GM12878 (cell line): Measurements from ENCODE around the gene ZNF385A. TPM values are rescaled to one million over a fixed set of nuclear protein-coding genes. Genes with fewer than 3 reads are reported as not detected.

Experiments
- ATAC-seq: fragments of 200-7000 bp; cut with Tn5 transposase; 3 replicates; pipeline ENCODE4 v1.9.1; 2020; ENCODE audit warnings: mild to moderate bottlenecking, moderate library complexity
- BruUV-seq: library from RNA; stranded (reverse); fragments of 400-500 nt; replicated peaks from 2 replicates; lab custom pipeline; 2021; lab: Mats Ljungman, UMichigan
- CTCF ChIA-PET: fragments of 300-600 bp; sonication (Branson Sonifier 250); formaldehyde crosslinking; extraction: SDS; loops from one replicate; lab custom pipeline; 2021; ENCODE audit warnings: inconsistent platforms; lab: Yijun Ruan, JAX
- POLR2A ChIA-PET: fragments of 350-600 bp; formaldehyde crosslinking; extraction: SDS; loops from one replicate; lab custom pipeline; 2021; ENCODE audit warnings: inconsistent platforms; lab: Charles Lee
- RAD21 ChIA-PET: fragments of 300-600 bp; sonication (Branson Sonifier 250); formaldehyde crosslinking; loops from one replicate; lab custom pipeline; 2023; ENCODE audit warnings: antibody characterized with exemption; ENCODE audit not compliant: unreplicated experiment; lab: Charles Lee
- SMC1A ChIA-PET: fragments of 300-600 bp; sonication (Branson Sonifier 250); formaldehyde crosslinking; loops from one replicate; lab custom pipeline; 2023; ENCODE audit not compliant: unreplicated experiment, uncharacterized antibody; lab: Charles Lee
- DNase-seq: peaks from one replicate; pipeline ENCODE4 v3.0.0-alpha.2; 2011; ENCODE audit warnings: low read depth, low spot score
- FAIRE-seq: peaks from 3 replicates; lab custom pipeline; 2011; peaks lifted over from hg19 to GRCh38; lab: Jason Lieb, UNC
- H2AFZ ChIP-seq: 2 replicates; pipeline ENCODE4 v1.6.0; 2011; ENCODE audit warnings: low read depth, low read length, control low read depth; ENCODE audit not compliant: control insufficient read depth
- H3K27ac ChIP-seq: 2 replicates; pipeline ENCODE4 v1.5.1; 2011; ENCODE audit warnings: control low read depth; ENCODE audit not compliant: control insufficient read depth, insufficient read depth
- H3K27me3 ChIP-seq, 2 experiments: replicated peaks in 1 of 2; 2 replicates each; pipeline versions ENCODE4 v1.6.0 to v1.6.1; 2011; ENCODE audit warnings: low read length in 1 of 2; ENCODE audit not compliant: control insufficient read depth in 2 of 2, insufficient read depth in 2 of 2
- H3K36me3 ChIP-seq, 2 experiments: 2 replicates each; pipeline ENCODE4 v1.5.1; 2011; ENCODE audit warnings: low read length in 1 of 2; ENCODE audit not compliant: control insufficient read depth in 2 of 2, insufficient read depth in 2 of 2
- H3K4me1 ChIP-seq: 2 replicates; pipeline ENCODE4 v1.6.1; 2011; ENCODE audit warnings: mild to moderate bottlenecking, low read length, moderate library complexity, mixed read lengths; ENCODE audit not compliant: control insufficient read depth, insufficient read depth
- H3K4me2 ChIP-seq: 2 replicates; pipeline ENCODE4 v1.6.0; 2011; ENCODE audit warnings: control low read depth; ENCODE audit not compliant: control insufficient read depth, insufficient read depth
- H3K4me3 ChIP-seq: fragments of 200-600 bp; sonication (generic); 2 replicates; pipeline ENCODE4 v1.5.1; 2016
- H3K79me2 ChIP-seq: 2 replicates; pipeline ENCODE4 v1.6.0; 2011; ENCODE audit warnings: low read length; ENCODE audit not compliant: control insufficient read depth, insufficient read depth
- H3K9ac ChIP-seq: 2 replicates; pipeline ENCODE4 v1.8.0; 2011; ENCODE audit warnings: low read length, control low read depth, mixed read lengths; ENCODE audit not compliant: control insufficient read depth, insufficient read depth
- H3K9me3 ChIP-seq: replicated peaks from 3 replicates; pipeline ENCODE4 v1.5.1; 2011; ENCODE audit warnings: mild to moderate bottlenecking, low read length; ENCODE audit not compliant: control insufficient read depth, insufficient read depth
- H4K20me1 ChIP-seq: 2 replicates; pipeline ENCODE4 v1.6.0; 2011; ENCODE audit not compliant: control insufficient read depth, insufficient read depth
- ATF3 ChIP-seq: IDR thresholded peaks from 2 replicates; pipeline ENCODE4 v1.6.1; 2011; ENCODE audit warnings: low read depth, mild to moderate bottlenecking, low read length, moderate library complexity, borderline replicate concordance; ENCODE audit errors: extremely low read depth
- HCFC1 ChIP-seq: fragments of 150-350 bp; IDR thresholded peaks from 2 replicates; pipeline ENCODE4 v1.6.1; 2014; ENCODE audit warnings: low read length
- IKZF1 ChIP-seq: fragments of 450-650 bp; conservative IDR thresholded peaks from 2 replicates; pipeline ENCODE4 v1.6.1; 2017; ENCODE audit warnings: antibody characterized with exemption, mild to moderate bottlenecking
- LARP7 ChIP-seq: fragments of 450-650 bp; IDR thresholded peaks from 2 replicates; pipeline ENCODE4 v1.6.1; 2017; ENCODE audit warnings: mild to moderate bottlenecking
- MYC ChIP-seq: IDR thresholded peaks from 2 replicates; pipeline ENCODE4 v1.6.1; 2011; ENCODE audit warnings: mild to moderate bottlenecking, low read length, moderate library complexity, inconsistent platforms; ENCODE audit not compliant: insufficient read depth, insufficient replicate concordance, insufficient read length, severe bottlenecking
- NFXL1 ChIP-seq: fragments of 450-650 bp; IDR thresholded peaks from 2 replicates; pipeline ENCODE4 v1.6.1; 2017; ENCODE audit warnings: antibody characterized with exemption, mild to moderate bottlenecking, borderline replicate concordance
- PKNOX1 ChIP-seq: fragments of 450-650 bp; IDR thresholded peaks from 2 replicates; pipeline ENCODE4 v1.6.1; 2016; ENCODE audit warnings: mild to moderate bottlenecking
- POLR2A ChIP-seq: IDR thresholded peaks from 2 replicates; pipeline ENCODE4 v1.6.1; 2011; ENCODE audit warnings: low read depth, mild to moderate bottlenecking, low read length
- SMARCA5 ChIP-seq: fragments of 450-650 bp; IDR thresholded peaks from 2 replicates; pipeline ENCODE4 v1.6.1; 2017; ENCODE audit warnings: mild to moderate bottlenecking
- SPI1 ChIP-seq: IDR thresholded peaks from 2 replicates; pipeline ENCODE4 v1.6.1; 2011; ENCODE audit warnings: low read depth, mild to moderate bottlenecking, low read length, moderate library complexity, borderline replicate concordance; ENCODE audit not compliant: insufficient read depth
- TCF12 ChIP-seq: IDR thresholded peaks from 2 replicates; pipeline ENCODE4 v1.6.1; 2011; ENCODE audit warnings: low read depth, mild to moderate bottlenecking, low read length
- WGBS: methylation state at CpG from one replicate; pipeline ENCODE4 v1.1.6; 2016; ENCODE audit warnings: low lambda C conversion rate; ENCODE audit not compliant: insufficient replicate concordance, insufficient coverage; ENCODE audit errors: missing lambda C conversion rate; 5-methylcytosine and 5-hydroxymethylcytosine counted together
- in situ Hi-C: fragments of 300-500 bp; cut with MboI; formaldehyde crosslinking; loops from 9 replicates; pipeline ENCODE4 v1.14.3; 2018; ENCODE audit warnings: mixed read lengths
- intact Hi-C: fragments of 100-400 bp; cut with micrococcal nuclease; formaldehyde crosslinking; loops from one replicate; pipeline ENCODE4 v1.14.2; 2022; ENCODE audit not compliant: unreplicated experiment
- polyA plus RNA-seq, 11 experiments: library from polyadenylated mRNA; depleted of rRNA in 4 of 11; unstranded in 6 of 11; stranded (reverse) in 5 of 11; fragments of >200 nt; fragmentation: Nextera tagmentation in 4 of 11; fragmentation: Illumina TruSeq in 1 of 11; extraction: Ambion mirVana in 4 of 11; extraction: Trizol in 1 of 11; gene quantifications; 1 replicate in 1 of 11; 2 replicates in 10 of 11; pipeline versions ENCODE4 v1.2.1 to v1.2.3, GENCODE V29; 2011 to 2016; ENCODE audit warnings: inconsistent platforms in 2 of 11, missing spikeins in 2 of 11, low read depth in 1 of 11
- total RNA-seq, 4 experiments: library from RNA; depleted of rRNA in 3 of 4; stranded (reverse); fragments of >200 nt in 3 of 4; fragmentation: Illumina TruSeq in 1 of 4; extraction: Trizol in 1 of 4; gene quantifications; 2 replicates each; pipeline versions ENCODE4 v1.2.1 to v1.2.3, GENCODE V29; 2013 to 2021
- TF ChIP-seq, protein P1 (sequence below): IDR thresholded peaks from 2 replicates; pipeline ENCODE4 v1.6.1; 2012; ENCODE audit warnings: improper control_type of control experiment, low read depth, low read length; ENCODE audit not compliant: insufficient replicate concordance

Gene ZNF385A
- total and polyA plus RNA-seq, 10 of the 15 experiments (the other 5 are each of a cell fraction or from before 2014, with no cell fraction given), result 0.26 to 26.1 (median 4.9) TPM

DNA sequence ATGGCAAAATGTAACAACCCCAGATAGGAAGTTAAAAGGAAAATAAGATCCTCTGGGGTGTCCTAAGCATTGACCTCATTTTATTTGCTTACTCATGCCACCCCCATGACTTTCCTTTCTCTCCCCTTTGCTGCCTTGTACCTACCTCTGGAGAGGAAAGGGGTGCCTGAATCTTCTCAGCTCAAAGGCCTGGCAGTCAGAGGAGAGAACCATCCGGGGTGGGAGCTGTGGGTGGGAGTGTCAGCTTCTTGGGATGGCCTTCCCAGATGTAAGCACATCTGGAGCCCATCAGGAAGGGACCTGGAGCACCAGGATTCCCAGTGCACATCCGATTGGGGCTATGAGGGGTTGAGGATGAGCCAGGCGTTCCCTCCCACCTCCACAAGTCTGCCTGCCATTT is 39.7 kb upstream of the ZNF385A start:
- Histone ChIP-seq H3K4me2 (no peak overlapping the region), H3K9me3 (no peaks in the 10 kb centered on the region), H3K4me3 (no peak overlapping the region), H3K9ac (no peak overlapping the region), H3K79me2 (no peaks in the 10 kb centered on the region), H4K20me1 (no peaks in the 10 kb centered on the region), H3K4me1 (no peaks in the 10 kb centered on the region), H3K27me3 (peaks cover 7 to 18% of the 10 kb centered on the region in 2 experiments), H3K27ac (no peak overlapping the region), H2AFZ (no peak overlapping the region), H3K36me3 (no peaks in the 10 kb centered on the region)
- POLR2A ChIA-PET, result interaction anchor here (0.6 to 1.5 kb wide), 5 partner anchors 9 to 1440 kb away, joined by 3 to 9 read pairs (median 5); no protein-coding TSS in a partner anchor
- intact Hi-C loops (no loop called here), in situ Hi-C loops (no loop called here)
- BruUV-seq, result no TSS peak
- TF ChIP-seq, protein P1, sequence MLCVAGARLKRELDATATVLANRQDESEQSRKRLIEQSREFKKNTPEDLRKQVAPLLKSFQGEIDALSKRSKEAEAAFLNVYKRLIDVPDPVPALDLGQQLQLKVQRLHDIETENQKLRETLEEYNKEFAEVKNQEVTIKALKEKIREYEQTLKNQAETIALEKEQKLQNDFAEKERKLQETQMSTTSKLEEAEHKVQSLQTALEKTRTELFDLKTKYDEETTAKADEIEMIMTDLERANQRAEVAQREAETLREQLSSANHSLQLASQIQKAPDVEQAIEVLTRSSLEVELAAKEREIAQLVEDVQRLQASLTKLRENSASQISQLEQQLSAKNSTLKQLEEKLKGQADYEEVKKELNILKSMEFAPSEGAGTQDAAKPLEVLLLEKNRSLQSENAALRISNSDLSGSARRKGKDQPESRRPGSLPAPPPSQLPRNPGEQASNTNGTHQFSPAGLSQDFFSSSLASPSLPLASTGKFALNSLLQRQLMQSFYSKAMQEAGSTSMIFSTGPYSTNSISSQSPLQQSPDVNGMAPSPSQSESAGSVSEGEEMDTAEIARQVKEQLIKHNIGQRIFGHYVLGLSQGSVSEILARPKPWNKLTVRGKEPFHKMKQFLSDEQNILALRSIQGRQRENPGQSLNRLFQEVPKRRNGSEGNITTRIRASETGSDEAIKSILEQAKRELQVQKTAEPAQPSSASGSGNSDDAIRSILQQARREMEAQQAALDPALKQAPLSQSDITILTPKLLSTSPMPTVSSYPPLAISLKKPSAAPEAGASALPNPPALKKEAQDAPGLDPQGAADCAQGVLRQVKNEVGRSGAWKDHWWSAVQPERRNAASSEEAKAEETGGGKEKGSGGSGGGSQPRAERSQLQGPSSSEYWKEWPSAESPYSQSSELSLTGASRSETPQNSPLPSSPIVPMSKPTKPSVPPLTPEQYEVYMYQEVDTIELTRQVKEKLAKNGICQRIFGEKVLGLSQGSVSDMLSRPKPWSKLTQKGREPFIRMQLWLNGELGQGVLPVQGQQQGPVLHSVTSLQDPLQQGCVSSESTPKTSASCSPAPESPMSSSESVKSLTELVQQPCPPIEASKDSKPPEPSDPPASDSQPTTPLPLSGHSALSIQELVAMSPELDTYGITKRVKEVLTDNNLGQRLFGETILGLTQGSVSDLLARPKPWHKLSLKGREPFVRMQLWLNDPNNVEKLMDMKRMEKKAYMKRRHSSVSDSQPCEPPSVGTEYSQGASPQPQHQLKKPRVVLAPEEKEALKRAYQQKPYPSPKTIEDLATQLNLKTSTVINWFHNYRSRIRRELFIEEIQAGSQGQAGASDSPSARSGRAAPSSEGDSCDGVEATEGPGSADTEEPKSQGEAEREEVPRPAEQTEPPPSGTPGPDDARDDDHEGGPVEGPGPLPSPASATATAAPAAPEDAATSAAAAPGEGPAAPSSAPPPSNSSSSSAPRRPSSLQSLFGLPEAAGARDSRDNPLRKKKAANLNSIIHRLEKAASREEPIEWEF, result no peak
- no peak for TF ChIP-seq MYC
- TF ChIP-seq POLR2A, result no peak
- TF ChIP-seq LARP7, result no peak
- TF ChIP-seq IKZF1, result no peak
- no peak for TF ChIP-seq HCFC1
- no peak for TF ChIP-seq SMARCA5
- TF ChIP-seq ATF3, result no peak
- TF ChIP-seq NFXL1, result no peak
- no peak for TF ChIP-seq TCF12
- TF ChIP-seq PKNOX1, result no peak
- TF ChIP-seq SPI1, result no peak
- SMC1A ChIA-PET, result interaction anchor here (0.6 to 1.8 kb wide), 4 partner anchors 9 to 25 kb away, joined by 3 to 8 read pairs (median 4); no protein-coding TSS in a partner anchor
- no peak for ATAC-seq
- no peak for DNase-seq
- no peak for FAIRE-seq
- 11% methylated on average over 3 of the region's 3 CpGs for WGBS
- CTCF ChIA-PET, result interaction anchor here (1.1 to 33.3 kb wide), 5 partner anchors 13 to 61 kb away, joined by 3 to 1071 read pairs (median 3); no protein-coding TSS in a partner anchor
- RAD21 ChIA-PET, result interaction anchor here (1.8 kb wide), 1 partner anchor 14 kb away, joined by 9 read pairs; no protein-coding TSS in a partner anchor
